Measurements from ENCODE around the gene ITM2C. TPM values are rescaled to one million over a fixed set of nuclear protein-coding genes. Genes with fewer than 3 reads are reported as not detected.

Gene ITM2C
- total and polyA plus RNA-seq, 2 donors (not counting 1 experiment from before 2014, with no cell fraction given), result 36.9 to 62.8 TPM

DNA sequence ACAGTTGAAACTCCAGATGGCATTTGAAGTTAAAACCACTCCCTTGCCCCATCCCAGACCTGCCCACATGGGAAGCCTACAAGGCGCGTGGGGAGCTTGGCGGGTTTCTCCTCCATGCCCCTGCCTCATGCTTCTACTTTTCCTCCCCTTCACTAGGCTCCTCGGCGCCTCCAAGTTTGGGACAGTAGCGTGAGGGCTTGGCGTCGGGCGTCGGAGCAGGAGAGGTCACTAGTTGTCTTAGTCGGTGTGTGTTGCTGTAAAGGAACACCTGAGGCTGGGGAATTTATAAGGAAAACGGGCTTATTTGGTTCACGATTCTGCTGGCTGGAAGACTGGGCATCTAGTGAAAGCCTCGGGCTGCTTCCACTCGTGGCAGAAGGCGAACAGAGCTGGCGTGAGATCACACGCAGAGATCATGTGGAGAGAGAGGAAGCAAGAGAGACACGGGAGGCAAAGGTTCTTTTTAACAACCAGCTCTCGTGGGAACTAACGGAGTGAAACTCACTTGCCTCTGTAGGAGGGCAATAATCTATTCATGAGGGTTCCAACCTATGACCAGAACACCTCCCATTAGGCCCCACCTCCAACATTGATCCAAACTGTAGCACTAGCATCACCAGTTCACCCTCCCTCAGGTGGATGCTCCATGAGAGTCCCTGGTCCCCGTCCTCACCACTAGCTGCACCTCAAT, 25.3 kb downstream of the ITM2C start:
- no peaks in the 10 kb centered on the region for H4K20me1 ChIP-seq (ENCODE audit: control insufficient read depth, insufficient read depth, low read length, poor library complexity, severe bottlenecking)
- Mint-ChIP-seq H3K27ac (no peak overlapping the region), H3K9me3 (ENCODE audit: insufficient read depth) (no peaks in the 10 kb centered on the region), H3K4me1 (peaks cover 50% of the 10 kb centered on the region), H3K27me3 (no peaks in the 10 kb centered on the region), H3K4me3 (no peak overlapping the region)
- no peak overlapping the region for H3K9ac ChIP-seq (ENCODE audit: low read length)
- TF ChIP-seq, protein P1, sequence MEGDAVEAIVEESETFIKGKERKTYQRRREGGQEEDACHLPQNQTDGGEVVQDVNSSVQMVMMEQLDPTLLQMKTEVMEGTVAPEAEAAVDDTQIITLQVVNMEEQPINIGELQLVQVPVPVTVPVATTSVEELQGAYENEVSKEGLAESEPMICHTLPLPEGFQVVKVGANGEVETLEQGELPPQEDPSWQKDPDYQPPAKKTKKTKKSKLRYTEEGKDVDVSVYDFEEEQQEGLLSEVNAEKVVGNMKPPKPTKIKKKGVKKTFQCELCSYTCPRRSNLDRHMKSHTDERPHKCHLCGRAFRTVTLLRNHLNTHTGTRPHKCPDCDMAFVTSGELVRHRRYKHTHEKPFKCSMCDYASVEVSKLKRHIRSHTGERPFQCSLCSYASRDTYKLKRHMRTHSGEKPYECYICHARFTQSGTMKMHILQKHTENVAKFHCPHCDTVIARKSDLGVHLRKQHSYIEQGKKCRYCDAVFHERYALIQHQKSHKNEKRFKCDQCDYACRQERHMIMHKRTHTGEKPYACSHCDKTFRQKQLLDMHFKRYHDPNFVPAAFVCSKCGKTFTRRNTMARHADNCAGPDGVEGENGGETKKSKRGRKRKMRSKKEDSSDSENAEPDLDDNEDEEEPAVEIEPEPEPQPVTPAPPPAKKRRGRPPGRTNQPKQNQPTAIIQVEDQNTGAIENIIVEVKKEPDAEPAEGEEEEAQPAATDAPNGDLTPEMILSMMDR (IDR thresholded peaks at IDR 0.05), result no peak
- TF ChIP-seq EZH2 (IDR thresholded peaks at IDR 0.05; ENCODE audit: borderline replicate concordance, insufficient read depth, low read depth, low read length, poor library complexity, severe bottlenecking), result no peak
- no peak for ATAC-seq (ENCODE audit: low read depth)
- H3K4me1 ChIP-seq (ENCODE audit: control insufficient read depth in 2 of 2, insufficient read depth in 2 of 2, low read length in 2 of 2), result peaks cover 44 to 66% of the 10 kb centered on the region in 2 donors
- H3K4me3 ChIP-seq (ENCODE audit: control extremely low read depth in 1 of 5, extremely low read depth in 1 of 5, insufficient read depth in 1 of 5, low read depth in 2 of 5, low read length in 4 of 5), result no peak overlapping the region
- no peaks in the 10 kb centered on the region for H3K27me3 ChIP-seq (replicated peaks in 1 of 4; ENCODE audit: control extremely low read depth in 1 of 4, control insufficient read depth in 3 of 4, insufficient read depth in 4 of 4, low read length in 3 of 4)
- H3K79me2 ChIP-seq (ENCODE audit: control insufficient read depth, insufficient read depth, low read length), result no peaks in the 10 kb centered on the region
- H2AFZ ChIP-seq (ENCODE audit: insufficient read depth, low read depth, low read length, poor library complexity, severe bottlenecking), result no peak overlapping the region
- no peak overlapping the region for H3K27ac ChIP-seq (ENCODE audit: low read length in 2 of 2)
- intact Hi-C loops (cut with micrococcal nuclease), result no loop called here
- no peak for DNase-seq
- H3K4me2 ChIP-seq (replicated peaks; ENCODE audit: low read depth, low read length, poor library complexity, severe bottlenecking), result no peak overlapping the region
- ChIA-PET POLR2A (no interaction called here), CTCF (interaction anchor here (1.0 kb wide), 1 partner anchor 10 kb away, joined by 3 read pairs; no protein-coding TSS in a partner anchor)
- H3K9me3 ChIP-seq (ENCODE audit: control extremely low read depth in 1 of 3, control insufficient read depth in 2 of 3, insufficient read depth in 1 of 3, low read length in 2 of 3), result peaks cover 0 to 8% (median 0%) of the 10 kb centered on the region in 3 donors
- H3K36me3 ChIP-seq (replicated peaks in 1 of 2; ENCODE audit: control extremely low read depth in 1 of 2, control insufficient read depth in 1 of 2, extremely low read depth in 1 of 2, insufficient read depth in 2 of 2, low read length in 1 of 2), result no peaks in the 10 kb centered on the region
- WGBS (ENCODE audit: insufficient coverage), result over 99% methylated on average over 13 of the region's 22 CpGs

DNA sequence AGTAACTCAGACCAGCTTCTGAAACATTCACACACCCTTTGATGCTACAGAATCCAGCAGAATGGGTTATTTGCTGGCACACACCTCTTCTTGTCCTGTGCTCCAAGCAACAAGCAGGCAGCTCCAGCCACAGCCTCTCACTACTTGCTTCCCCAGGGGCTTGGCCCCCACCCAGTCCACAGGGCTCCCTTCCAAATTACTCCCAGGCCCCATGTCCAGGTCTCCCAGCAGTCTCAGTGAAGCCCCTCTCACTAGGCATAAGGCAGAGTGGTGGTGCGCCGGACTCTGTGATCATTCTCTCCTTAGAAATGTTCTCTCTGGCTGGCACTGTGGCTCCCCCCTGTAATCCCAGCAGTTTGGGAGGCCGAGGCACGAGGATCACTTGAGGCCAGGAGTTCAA, 25.9 kb downstream of the ITM2C start:
- Histone ChIP-seq H2AFZ (ENCODE audit: insufficient read depth, low read depth, low read length, poor library complexity, severe bottlenecking) (no peak overlapping the region), H3K27me3 (replicated peaks in 1 of 4; ENCODE audit: control extremely low read depth in 1 of 4, control insufficient read depth in 3 of 4, insufficient read depth in 4 of 4, low read length in 3 of 4) (no peaks in the 10 kb centered on the region), H3K4me2 (replicated peaks; ENCODE audit: low read depth, low read length, poor library complexity, severe bottlenecking) (no peak overlapping the region), H3K4me1 (ENCODE audit: control insufficient read depth in 2 of 2, insufficient read depth in 2 of 2, low read length in 2 of 2) (peaks cover 45 to 69% of the 10 kb centered on the region in 2 donors), H3K9me3 (ENCODE audit: control extremely low read depth in 1 of 3, control insufficient read depth in 2 of 3, insufficient read depth in 1 of 3, low read length in 2 of 3) (peaks cover 0 to 8% (median 0%) of the 10 kb centered on the region in 3 donors), H3K36me3 (replicated peaks in 1 of 2; ENCODE audit: control extremely low read depth in 1 of 2, control insufficient read depth in 1 of 2, extremely low read depth in 1 of 2, insufficient read depth in 2 of 2, low read length in 1 of 2) (no peaks in the 10 kb centered on the region), H4K20me1 (ENCODE audit: control insufficient read depth, insufficient read depth, low read length, poor library complexity, severe bottlenecking) (no peaks in the 10 kb centered on the region), H3K4me3 (ENCODE audit: control extremely low read depth in 1 of 5, extremely low read depth in 1 of 5, insufficient read depth in 1 of 5, low read depth in 2 of 5, low read length in 4 of 5) (no peak overlapping the region), H3K9ac (ENCODE audit: low read length) (no peak overlapping the region), H3K27ac (ENCODE audit: low read length in 2 of 2) (no peak overlapping the region), H3K79me2 (ENCODE audit: control insufficient read depth, insufficient read depth, low read length) (no peaks in the 10 kb centered on the region)
- H3K4me3 Mint-ChIP-seq, result no peak overlapping the region
- ChIA-PET CTCF (interaction anchor here (1.0 kb wide), 1 partner anchor 9 kb away, joined by 3 read pairs; no protein-coding TSS in a partner anchor), POLR2A (no interaction called here)
- no peak for TF ChIP-seq EZH2 (IDR thresholded peaks at IDR 0.05; ENCODE audit: borderline replicate concordance, insufficient read depth, low read depth, low read length, poor library complexity, severe bottlenecking)
- TF ChIP-seq, protein P1 (IDR thresholded peaks at IDR 0.05), result no peak
- WGBS (ENCODE audit: insufficient coverage), result 97% methylated on average over 3 of the region's 4 CpGs
- no peaks in the 10 kb centered on the region for H3K27me3 Mint-ChIP-seq
- no peaks in the 10 kb centered on the region for H3K9me3 Mint-ChIP-seq (ENCODE audit: insufficient read depth)
- H3K4me1 Mint-ChIP-seq, result peaks cover 52% of the 10 kb centered on the region
- intact Hi-C loops (cut with micrococcal nuclease), result no loop called here
- no peak for ATAC-seq (ENCODE audit: low read depth)
- H3K27ac Mint-ChIP-seq, result no peak overlapping the region
- no peak for DNase-seq
